Measurements from ENCODE around the gene MEOX1. TPM values are rescaled to one million over a fixed set of nuclear protein-coding genes. Genes with fewer than 3 reads are reported as not detected.
A peak's percentile ranks its signal among the peaks of the same experiment; 100 is the strongest.

Gene MEOX1
- total and polyA plus RNA-seq, 2 of the 13 experiments (the other 11 are each of a cell fraction or from before 2014, with no cell fraction given), result not detected

- TF ChIP-seq ZBTB4 (CRISPR knock-in tag; IDR thresholded peaks at IDR 0.05; ENCODE audit: borderline replicate concordance) (0 out of 2 replicates have a peak, but pooled peaks have one; percentile 14), FOXO4 (CRISPR knock-in tag; conservative IDR thresholded peaks at IDR 0.05) (no peak), TOE1 (CRISPR knock-in tag; IDR thresholded peaks at IDR 0.05) (no peak), RAD21 (CRISPR knock-in tag; IDR thresholded peaks at IDR 0.05) (no peak), HES4 (CRISPR knock-in tag; IDR thresholded peaks at IDR 0.05; ENCODE audit: borderline replicate concordance) (no peak), HMG20A (CRISPR knock-in tag; IDR thresholded peaks at IDR 0.05; ENCODE audit: borderline replicate concordance) (no peak), ZSCAN25 (CRISPR knock-in tag; IDR thresholded peaks at IDR 0.05) (no peak), ZNF292 (CRISPR knock-in tag; IDR thresholded peaks at IDR 0.05; ENCODE audit: borderline replicate concordance, low read depth) (peak; percentile 55; the same call in 1 of the 2 replicates), RXRB (CRISPR knock-in tag; IDR thresholded peaks at IDR 0.05; ENCODE audit: borderline replicate concordance) (no peak), MTA1 (CRISPR knock-in tag; IDR thresholded peaks at IDR 0.05; ENCODE audit: borderline replicate concordance) (0 out of 2 replicates have a peak, but pooled peaks have one; percentile 42), ZFP41 (CRISPR knock-in tag; IDR thresholded peaks at IDR 0.05; ENCODE audit: borderline replicate concordance) (no peak), TAF1 (CRISPR knock-in tag; IDR thresholded peaks at IDR 0.05) (no peak), KDM4B (CRISPR knock-in tag; IDR thresholded peaks at IDR 0.05) (no peak), ZUFSP (CRISPR knock-in tag; IDR thresholded peaks at IDR 0.05; ENCODE audit: borderline replicate concordance) (no peak), ETV5 (CRISPR knock-in tag; IDR thresholded peaks at IDR 0.05; ENCODE audit: borderline replicate concordance) (no peak), ZNF3 (CRISPR knock-in tag; IDR thresholded peaks at IDR 0.05) (no peak), ZNF687 (CRISPR knock-in tag; IDR thresholded peaks at IDR 0.05) (peak; percentile 57), ZNF724P (CRISPR knock-in tag; IDR thresholded peaks at IDR 0.05; ENCODE audit: borderline replicate concordance) (no peak), TEAD2 (CRISPR knock-in tag; IDR thresholded peaks at IDR 0.05) (no peak), GTF2F1 (IDR thresholded peaks at IDR 0.05; ENCODE audit: low read length) (no peak), ZNF234 (CRISPR knock-in tag; conservative IDR thresholded peaks at IDR 0.05) (no peak)
Observed at GRCh38 chr17:43634591-43635125, 27.1 kb downstream of the MEOX1 start (continued).
